GM12873 (cell line): Measurements from ENCODE around the gene SLC2A5.

Experiments used
- TF ChIP-seq, protein P1 (sequence below): IDR thresholded peaks from 2 replicates; pipeline ENCODE4 v1.5.1; 2012; ENCODE audit warnings: low read depth, mild to moderate bottlenecking, moderate library complexity, low read length, control low read depth; ENCODE audit not compliant: insufficient read depth; ENCODE audit errors: missing control alignments

The SLC2A5 gene

GRCh38 chr1:9110669-9111356 lies 41.4 kb upstream of the SLC2A5 start:
- TF ChIP-seq, protein P1, sequence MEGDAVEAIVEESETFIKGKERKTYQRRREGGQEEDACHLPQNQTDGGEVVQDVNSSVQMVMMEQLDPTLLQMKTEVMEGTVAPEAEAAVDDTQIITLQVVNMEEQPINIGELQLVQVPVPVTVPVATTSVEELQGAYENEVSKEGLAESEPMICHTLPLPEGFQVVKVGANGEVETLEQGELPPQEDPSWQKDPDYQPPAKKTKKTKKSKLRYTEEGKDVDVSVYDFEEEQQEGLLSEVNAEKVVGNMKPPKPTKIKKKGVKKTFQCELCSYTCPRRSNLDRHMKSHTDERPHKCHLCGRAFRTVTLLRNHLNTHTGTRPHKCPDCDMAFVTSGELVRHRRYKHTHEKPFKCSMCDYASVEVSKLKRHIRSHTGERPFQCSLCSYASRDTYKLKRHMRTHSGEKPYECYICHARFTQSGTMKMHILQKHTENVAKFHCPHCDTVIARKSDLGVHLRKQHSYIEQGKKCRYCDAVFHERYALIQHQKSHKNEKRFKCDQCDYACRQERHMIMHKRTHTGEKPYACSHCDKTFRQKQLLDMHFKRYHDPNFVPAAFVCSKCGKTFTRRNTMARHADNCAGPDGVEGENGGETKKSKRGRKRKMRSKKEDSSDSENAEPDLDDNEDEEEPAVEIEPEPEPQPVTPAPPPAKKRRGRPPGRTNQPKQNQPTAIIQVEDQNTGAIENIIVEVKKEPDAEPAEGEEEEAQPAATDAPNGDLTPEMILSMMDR: peak; percentile 93

DNA sequence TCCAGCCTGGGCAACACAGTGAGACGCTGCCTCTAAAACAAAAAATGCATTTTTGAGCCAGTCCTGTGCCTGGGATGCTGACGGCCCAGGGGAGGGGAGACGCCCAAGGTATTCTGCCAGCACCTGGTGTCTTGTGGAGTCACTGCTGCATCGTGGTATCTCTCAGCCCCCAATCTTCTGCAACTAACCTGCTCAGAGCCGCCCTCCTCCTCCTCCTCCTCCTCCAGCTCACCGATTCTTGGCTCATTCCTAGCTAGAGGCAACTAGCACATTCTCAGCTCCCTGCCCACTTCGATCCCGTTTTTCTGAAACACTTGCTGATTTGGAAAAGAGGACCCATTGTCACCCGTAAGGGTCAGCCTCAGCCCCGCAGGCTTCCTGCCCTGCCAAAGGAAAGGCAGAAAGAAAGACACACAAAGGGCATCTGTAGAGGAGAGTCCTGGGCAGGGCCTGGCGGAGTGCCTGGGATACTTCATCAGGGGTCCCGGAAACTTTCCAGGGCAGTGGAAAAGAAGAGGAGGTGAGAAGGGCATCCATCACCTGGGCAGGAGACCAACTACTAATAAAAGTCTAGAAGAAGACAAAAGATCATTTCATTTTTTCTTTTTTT lies 38.7 kb upstream of the SLC2A5 start:
- TF ChIP-seq, protein P1: no peak

GRCh38 chr1:9107136-9107535 lies 37.7 kb upstream of the SLC2A5 start:
- TF ChIP-seq, protein P1: no peak

DNA sequence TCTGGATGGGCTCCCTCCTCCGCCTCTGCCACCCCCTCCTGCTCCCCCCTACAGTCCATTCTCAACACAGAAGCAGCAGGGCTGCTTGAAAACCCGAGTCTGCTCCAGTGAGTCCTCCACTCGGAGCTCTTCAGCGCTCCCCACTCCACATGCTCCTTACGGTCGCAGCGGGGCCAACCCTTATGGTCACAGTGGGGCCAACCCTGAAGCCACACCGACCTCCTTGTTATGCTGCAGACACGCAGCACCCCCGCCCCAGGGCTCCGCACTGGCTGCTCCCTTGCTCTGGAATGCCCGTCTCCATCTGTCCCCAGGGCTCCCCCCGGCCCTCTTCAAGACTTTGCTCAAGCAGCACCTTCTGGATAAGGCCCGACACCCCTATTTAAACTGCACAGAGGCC lies 36.9 kb upstream of the SLC2A5 start:
- TF ChIP-seq, protein P1: no peak

GRCh38 chr1:9105336-9105867 lies 36.0 kb upstream of the SLC2A5 start:
- TF ChIP-seq, protein P1: no peak

- TF ChIP-seq, protein P1: peak; percentile 89
Measured at GRCh38 chr1:9101510-9102146, 32.2 kb upstream of the SLC2A5 start.

GRCh38 chr1:9100471-9101043 lies 31.1 kb upstream of the SLC2A5 start:
- TF ChIP-seq, protein P1: no peak
